ENCODE measurements around the gene CDK18. TPM values are rescaled to one million over a fixed set of nuclear protein-coding genes. Genes with fewer than 3 reads are reported as not detected.

CDK18 gene
- total RNA-seq, 6 experiments from 2014 or later: 0.33 to 2.9 (median 1.7) TPM

- H3K4me3 Mint-ChIP-seq: no peak overlapping the region
- peaks cover 41% of the 10 kb centered on the region for H3K27me3 Mint-ChIP-seq (ENCODE audit: insufficient read depth)
- no peak overlapping the region for H3K27ac Mint-ChIP-seq
- no peak for DNase-seq
- TF ChIP-seq, protein P1, sequence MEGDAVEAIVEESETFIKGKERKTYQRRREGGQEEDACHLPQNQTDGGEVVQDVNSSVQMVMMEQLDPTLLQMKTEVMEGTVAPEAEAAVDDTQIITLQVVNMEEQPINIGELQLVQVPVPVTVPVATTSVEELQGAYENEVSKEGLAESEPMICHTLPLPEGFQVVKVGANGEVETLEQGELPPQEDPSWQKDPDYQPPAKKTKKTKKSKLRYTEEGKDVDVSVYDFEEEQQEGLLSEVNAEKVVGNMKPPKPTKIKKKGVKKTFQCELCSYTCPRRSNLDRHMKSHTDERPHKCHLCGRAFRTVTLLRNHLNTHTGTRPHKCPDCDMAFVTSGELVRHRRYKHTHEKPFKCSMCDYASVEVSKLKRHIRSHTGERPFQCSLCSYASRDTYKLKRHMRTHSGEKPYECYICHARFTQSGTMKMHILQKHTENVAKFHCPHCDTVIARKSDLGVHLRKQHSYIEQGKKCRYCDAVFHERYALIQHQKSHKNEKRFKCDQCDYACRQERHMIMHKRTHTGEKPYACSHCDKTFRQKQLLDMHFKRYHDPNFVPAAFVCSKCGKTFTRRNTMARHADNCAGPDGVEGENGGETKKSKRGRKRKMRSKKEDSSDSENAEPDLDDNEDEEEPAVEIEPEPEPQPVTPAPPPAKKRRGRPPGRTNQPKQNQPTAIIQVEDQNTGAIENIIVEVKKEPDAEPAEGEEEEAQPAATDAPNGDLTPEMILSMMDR (IDR thresholded peaks at IDR 0.05): no peak
- peaks cover 10% of the 10 kb centered on the region; the same call in 1 of the 2 replicates for H3K4me1 Mint-ChIP-seq (ENCODE audit: low read depth)
- no peaks in the 10 kb centered on the region for H3K9me3 Mint-ChIP-seq
- H3K36me3 Mint-ChIP-seq (ENCODE audit: low read depth): no peaks in the 10 kb centered on the region
Measured at GRCh38 chr1:205518661-205519540, 14.4 kb downstream of the CDK18 start.

GRCh38 chr1:205519541-205520131 lies 15.2 kb downstream of the CDK18 start:
- peaks cover 10% of the 10 kb centered on the region; the same call in 1 of the 2 replicates for H3K4me1 Mint-ChIP-seq (ENCODE audit: low read depth)
- no peaks in the 10 kb centered on the region for H3K36me3 Mint-ChIP-seq (ENCODE audit: low read depth)
- H3K4me3 Mint-ChIP-seq: no peak overlapping the region
- peaks cover 38% of the 10 kb centered on the region for H3K27me3 Mint-ChIP-seq (ENCODE audit: insufficient read depth)
- no peak overlapping the region for H3K27ac Mint-ChIP-seq
- no peaks in the 10 kb centered on the region for H3K9me3 Mint-ChIP-seq
- DNase-seq: no peak
- TF ChIP-seq, protein P1 (IDR thresholded peaks at IDR 0.05): no peak

- Mint-ChIP-seq H3K36me3 (ENCODE audit: low read depth) (no peaks in the 10 kb centered on the region), H3K27me3 (ENCODE audit: insufficient read depth) (peaks cover 33% of the 10 kb centered on the region), H3K9me3 (no peaks in the 10 kb centered on the region), H3K4me3 (no peak overlapping the region), H3K27ac (no peak overlapping the region), H3K4me1 (ENCODE audit: low read depth) (peaks cover 10% of the 10 kb centered on the region; the same call in 1 of the 2 replicates)
- TF ChIP-seq, protein P1 (IDR thresholded peaks at IDR 0.05): no peak
- no peak for DNase-seq
Measured at GRCh38 chr1:205520709-205521108, 16.2 kb downstream of the CDK18 start.

DNA sequence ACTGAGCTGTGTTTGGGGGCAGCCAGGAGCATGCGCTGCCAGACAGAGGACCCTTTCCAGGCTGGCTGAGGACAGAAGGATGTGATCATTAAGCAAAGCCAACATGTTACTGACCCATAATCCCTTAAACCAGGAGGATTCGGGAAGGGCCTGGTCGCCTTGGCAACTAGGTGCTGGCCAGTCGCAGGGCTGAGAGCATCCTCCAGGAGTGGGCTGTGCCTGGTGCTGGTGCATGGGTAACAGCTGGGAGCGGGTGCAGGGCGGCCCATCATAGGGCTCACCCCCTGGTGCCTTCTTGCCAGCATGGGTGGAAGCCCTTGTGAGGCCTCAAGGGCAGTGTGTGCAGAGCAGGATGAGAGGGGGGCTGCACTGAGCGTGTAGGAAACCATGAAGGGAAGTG lies 17.2 kb downstream of the CDK18 start:
- DNase-seq: no peak
- Mint-ChIP-seq H3K27me3 (ENCODE audit: insufficient read depth) (peaks cover 32% of the 10 kb centered on the region), H3K9me3 (no peaks in the 10 kb centered on the region), H3K27ac (no peak overlapping the region), H3K4me3 (no peak overlapping the region), H3K36me3 (ENCODE audit: low read depth) (no peaks in the 10 kb centered on the region), H3K4me1 (ENCODE audit: low read depth) (peaks cover 10% of the 10 kb centered on the region; the same call in 1 of the 2 replicates)
- TF ChIP-seq, protein P1 (IDR thresholded peaks at IDR 0.05): no peak

DNA sequence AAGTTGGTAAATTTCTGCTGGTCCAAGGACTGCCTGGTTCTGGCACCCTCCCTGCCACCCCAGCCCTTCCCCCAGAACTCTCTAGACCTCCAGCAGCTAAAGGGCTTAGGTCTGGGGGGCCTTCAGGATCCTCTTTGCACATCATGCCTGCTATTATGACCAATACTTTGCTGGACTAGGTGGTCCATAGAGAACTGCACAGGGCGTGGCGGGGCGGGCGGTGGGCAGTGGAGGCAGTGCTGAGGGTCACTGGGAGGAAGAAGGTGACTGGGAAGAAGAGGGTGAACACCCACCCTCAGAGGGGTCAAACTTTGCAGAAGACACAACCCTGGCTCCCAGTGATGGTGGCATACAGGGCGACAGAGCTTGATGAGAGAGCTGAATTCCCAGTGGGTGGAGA lies 18.2 kb downstream of the CDK18 start:
- Mint-ChIP-seq H3K4me1 (ENCODE audit: low read depth) (peaks cover 10% of the 10 kb centered on the region; the same call in 1 of the 2 replicates), H3K27me3 (ENCODE audit: insufficient read depth) (peaks cover 32% of the 10 kb centered on the region), H3K9me3 (no peaks in the 10 kb centered on the region), H3K36me3 (ENCODE audit: low read depth) (no peaks in the 10 kb centered on the region), H3K27ac (no peak overlapping the region), H3K4me3 (no peak overlapping the region)
- DNase-seq: no peak
- TF ChIP-seq, protein P1 (IDR thresholded peaks at IDR 0.05): no peak

All from HFFc6 (cell line).